Mucosa of descending colon (tissue), 3 donors: ENCODE measurements around the gene KLK5. TPM values are rescaled to one million over a fixed set of nuclear protein-coding genes. Genes with fewer than 3 reads are reported as not detected.
A peak's percentile ranks its signal among the peaks of the same experiment; 100 is the strongest.

Source experiments
- ATAC-seq: fragments of 200-7000 bp; cut with Tn5 transposase; one replicate; pipeline ENCODE4 v1.9.1; 2020; ENCODE audit warnings: mild to moderate bottlenecking, moderate library complexity
- DNase-seq, 3 donors: peaks; one replicate each; pipeline ENCODE4 v3.0.0-alpha.2; 2020
- H3K36me3 ChIP-seq: fragments of 200-600 bp; one replicate; pipeline ENCODE4 v1.8.0; 2021; ENCODE audit warnings: low read depth, mild to moderate bottlenecking
- H3K4me1 ChIP-seq: fragments of 200-600 bp; one replicate; pipeline ENCODE4 v1.8.0; 2021; ENCODE audit warnings: low read depth, mild to moderate bottlenecking
- H3K4me3 ChIP-seq: fragments of 200-600 bp; one replicate; pipeline ENCODE4 v1.8.0; 2021; ENCODE audit warnings: mild to moderate bottlenecking
- H3K9me3 ChIP-seq: fragments of 200-600 bp; one replicate; pipeline ENCODE4 v1.8.0; 2021; ENCODE audit warnings: mild to moderate bottlenecking
- intact Hi-C, 2 donors: fragments of 100-400 bp; cut with DNase I in 1 of 2; cut with micrococcal nuclease in 1 of 2; formaldehyde crosslinking; loops; one replicate each; pipeline versions ENCODE4 v1.11.0 to v1.11.1; 2022; cut with DNase I, micrococcal nuclease
- total RNA-seq, 3 donors: library from RNA; stranded (reverse); fragmentation: NEBNext Ultra II Directional in 2 of 3; extraction: Animal tissue kit (Norgen Biotek cat#: 25700) in 2 of 3; gene quantifications; one replicate each; pipeline versions ENCODE4 v1.2.1 to v1.2.4, GENCODE V29; 2021 to 2023
- TF ChIP-seq, protein P1 (sequence below): fragments of 200-600 bp; IDR thresholded peaks from one replicate; pipeline ENCODE4 v1.8.0; 2022; ENCODE audit warnings: antibody characterized with exemption, mild to moderate bottlenecking
- donor health status: DM: no; HTN: no; CAD: no; lungs with moderate emphysema.
- donor health status: DM: no; HTN: no; CAD: no.
- donor health status: DM: no; HTN: yes; CAD: no.

KLK5 gene
- total RNA-seq, 3 donors from 2014 or later = not detected

DNA sequence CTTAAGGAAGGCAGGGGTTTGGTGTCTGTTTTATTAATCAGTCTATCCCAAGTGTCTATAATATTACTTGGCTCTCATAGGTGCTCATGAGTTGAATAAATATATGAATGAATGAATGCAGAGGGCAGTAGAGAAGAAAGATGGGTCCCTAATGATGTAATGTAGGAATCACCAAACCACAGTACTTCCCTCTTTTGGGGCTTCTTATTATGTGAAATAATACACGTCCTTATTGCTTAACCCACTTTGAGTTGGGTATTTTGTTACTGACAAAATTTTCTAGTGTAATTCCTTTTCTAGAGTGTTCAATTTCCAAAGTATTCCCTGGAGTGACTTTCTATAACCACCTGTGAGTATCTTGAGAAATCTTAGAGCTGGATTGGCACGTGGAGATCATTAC is 13.2 kb downstream of the KLK5 start:
- H3K4me1 ChIP-seq = no peaks in the 10 kb centered on the region
- ATAC-seq (no peak), DNase-seq (no peak)
- H3K9me3 ChIP-seq = no peaks in the 10 kb centered on the region
- no peak overlapping the region for H3K4me3 ChIP-seq
- TF ChIP-seq, protein P1, sequence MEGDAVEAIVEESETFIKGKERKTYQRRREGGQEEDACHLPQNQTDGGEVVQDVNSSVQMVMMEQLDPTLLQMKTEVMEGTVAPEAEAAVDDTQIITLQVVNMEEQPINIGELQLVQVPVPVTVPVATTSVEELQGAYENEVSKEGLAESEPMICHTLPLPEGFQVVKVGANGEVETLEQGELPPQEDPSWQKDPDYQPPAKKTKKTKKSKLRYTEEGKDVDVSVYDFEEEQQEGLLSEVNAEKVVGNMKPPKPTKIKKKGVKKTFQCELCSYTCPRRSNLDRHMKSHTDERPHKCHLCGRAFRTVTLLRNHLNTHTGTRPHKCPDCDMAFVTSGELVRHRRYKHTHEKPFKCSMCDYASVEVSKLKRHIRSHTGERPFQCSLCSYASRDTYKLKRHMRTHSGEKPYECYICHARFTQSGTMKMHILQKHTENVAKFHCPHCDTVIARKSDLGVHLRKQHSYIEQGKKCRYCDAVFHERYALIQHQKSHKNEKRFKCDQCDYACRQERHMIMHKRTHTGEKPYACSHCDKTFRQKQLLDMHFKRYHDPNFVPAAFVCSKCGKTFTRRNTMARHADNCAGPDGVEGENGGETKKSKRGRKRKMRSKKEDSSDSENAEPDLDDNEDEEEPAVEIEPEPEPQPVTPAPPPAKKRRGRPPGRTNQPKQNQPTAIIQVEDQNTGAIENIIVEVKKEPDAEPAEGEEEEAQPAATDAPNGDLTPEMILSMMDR = no peak
- H3K36me3 ChIP-seq = no peaks in the 10 kb centered on the region
- intact Hi-C loops = no loop called here

DNA sequence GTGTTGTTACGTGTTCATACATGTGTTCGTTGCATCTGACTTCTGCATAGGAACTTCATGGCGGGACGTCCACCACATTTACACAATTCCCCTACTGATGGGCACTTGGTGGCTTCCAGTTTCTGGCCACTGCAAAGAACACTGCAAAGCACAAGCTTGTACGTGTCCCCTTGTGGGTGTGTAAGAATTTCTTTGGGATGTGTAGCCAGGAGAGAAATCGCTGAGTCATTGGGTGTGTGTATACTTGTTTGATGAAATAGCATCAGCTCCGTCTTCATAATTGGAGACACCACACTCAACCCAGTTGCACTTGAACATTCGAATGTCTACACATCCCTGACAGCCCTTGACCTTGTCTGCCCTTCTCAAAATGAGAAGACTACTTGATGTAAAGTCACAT is 19.2 kb downstream of the KLK5 start:
- DNase-seq = no peak
- intact Hi-C loops = no loop called here
- H3K36me3 ChIP-seq = no peaks in the 10 kb centered on the region
- H3K4me3 ChIP-seq = no peak overlapping the region
- H3K9me3 ChIP-seq = no peaks in the 10 kb centered on the region
- H3K4me1 ChIP-seq = no peaks in the 10 kb centered on the region
- no peak for ATAC-seq
- TF ChIP-seq, protein P1 = no peak

DNA sequence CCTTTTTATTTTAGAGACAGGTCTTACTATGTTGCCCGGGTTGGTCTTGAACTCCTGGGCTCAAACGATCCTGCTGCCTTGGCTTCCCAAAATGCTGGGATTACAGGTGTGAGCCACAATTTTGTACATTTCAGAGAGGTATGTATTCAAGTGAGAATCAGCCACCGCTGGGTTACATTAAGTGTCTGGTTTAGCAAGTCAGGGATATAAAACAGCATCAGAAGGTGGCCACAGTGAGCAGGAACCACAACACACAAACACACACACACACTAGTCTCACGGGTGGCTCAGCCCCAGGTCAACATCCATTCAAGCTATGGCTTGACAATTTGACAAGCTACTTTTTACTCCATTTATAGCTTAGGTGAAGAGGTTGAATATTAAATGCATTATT is 20.2 kb downstream of the KLK5 start:
- H3K36me3 ChIP-seq = no peaks in the 10 kb centered on the region
- no peak overlapping the region for H3K4me3 ChIP-seq
- DNase-seq (no peak), ATAC-seq (no peak)
- no peaks in the 10 kb centered on the region for H3K4me1 ChIP-seq
- TF ChIP-seq, protein P1 = no peak
- H3K9me3 ChIP-seq = no peaks in the 10 kb centered on the region
- intact Hi-C loops = no loop called here

DNA sequence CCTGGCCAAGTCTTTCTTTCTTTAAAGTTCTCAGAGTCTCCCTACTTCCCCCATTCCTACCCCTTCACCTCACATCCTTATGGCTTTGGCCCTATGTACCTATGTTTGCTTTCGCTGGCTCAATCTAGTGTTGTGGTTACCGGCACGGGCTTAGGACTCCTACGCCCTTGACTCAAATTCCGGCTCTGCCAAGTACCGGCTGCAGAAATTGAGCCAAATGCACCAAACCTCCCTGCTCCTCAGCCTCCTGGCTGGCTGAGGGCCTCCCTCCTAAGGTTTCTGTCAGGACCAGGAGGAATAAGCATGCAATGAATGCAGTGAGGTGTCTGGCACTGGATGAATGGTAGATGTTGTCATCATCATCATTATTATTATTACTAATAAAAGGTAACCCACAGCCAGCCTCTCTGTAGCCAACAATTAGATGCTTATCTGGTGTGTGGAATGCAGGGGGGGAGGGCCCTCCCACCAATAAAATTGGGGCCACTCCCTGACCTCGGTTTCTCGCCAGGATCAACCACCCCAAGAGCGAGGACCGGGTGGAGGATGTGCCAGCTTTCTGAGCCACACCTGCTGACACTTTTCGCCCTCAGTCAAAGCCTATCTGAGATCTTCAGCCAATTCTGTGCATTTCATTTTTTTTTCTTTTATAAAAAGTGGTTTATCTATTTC is 20.7 kb downstream of the KLK5 start:
- Histone ChIP-seq H3K4me1 (no peaks in the 10 kb centered on the region), H3K9me3 (no peaks in the 10 kb centered on the region), H3K4me3 (no peak overlapping the region), H3K36me3 (no peaks in the 10 kb centered on the region)
- TF ChIP-seq, protein P1 = no peak
- intact Hi-C loops = no loop called here
- no peak for DNase-seq
- peak; percentile 60 for ATAC-seq

DNA sequence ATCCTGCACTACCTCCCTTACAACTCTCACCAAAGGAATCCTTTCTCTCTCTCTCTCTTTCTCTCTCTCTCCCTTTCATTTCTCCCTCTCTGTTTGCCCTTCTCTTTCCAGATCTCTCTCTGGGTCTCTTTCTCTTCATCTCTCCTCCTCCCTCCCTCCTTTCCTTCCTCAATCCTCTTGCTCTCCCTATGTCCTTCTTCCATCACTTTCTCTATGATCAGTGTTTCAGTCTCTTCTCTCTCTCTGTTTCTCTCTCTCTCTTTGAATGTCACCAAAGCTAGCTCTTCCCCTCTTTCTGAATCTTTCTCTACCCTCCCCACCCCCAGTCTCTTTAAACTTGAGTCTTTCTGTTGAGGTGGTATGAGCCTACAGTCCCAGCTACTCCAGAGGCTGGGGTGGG is 21.8 kb downstream of the KLK5 start:
- Histone ChIP-seq H3K36me3 (no peaks in the 10 kb centered on the region), H3K4me1 (no peaks in the 10 kb centered on the region), H3K9me3 (no peaks in the 10 kb centered on the region), H3K4me3 (no peak overlapping the region)
- intact Hi-C loops = no loop called here
- ATAC-seq (no peak), DNase-seq (no peak)
- TF ChIP-seq, protein P1 = no peak

DNA sequence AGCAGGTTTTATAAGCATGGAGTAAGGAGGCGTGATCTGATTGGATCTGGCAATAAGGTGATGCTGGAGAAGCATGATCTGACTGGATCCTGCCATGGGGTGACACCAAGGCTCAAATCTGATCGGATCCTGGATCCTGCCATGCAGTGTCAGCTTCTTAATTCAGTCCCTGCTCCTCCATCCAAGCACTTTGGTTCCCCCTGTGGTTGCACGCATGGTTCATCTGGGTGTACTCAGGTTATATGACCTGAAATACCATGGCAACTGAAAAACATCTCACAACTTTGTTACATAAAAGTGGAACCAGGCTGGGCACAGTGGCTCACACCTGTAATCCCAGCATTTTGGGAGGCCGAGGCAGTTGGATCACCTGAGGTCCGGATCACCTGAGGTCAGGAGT is 24.0 kb downstream of the KLK5 start:
- intact Hi-C loops = no loop called here
- DNase-seq = no peak
- Histone ChIP-seq H3K36me3 (no peaks in the 10 kb centered on the region), H3K4me1 (no peaks in the 10 kb centered on the region), H3K9me3 (no peaks in the 10 kb centered on the region), H3K4me3 (no peak overlapping the region)
- ATAC-seq = peak; percentile 40
- TF ChIP-seq, protein P1 = no peak
